ENCODE results near the gene LPAR5. TPM values are rescaled to one million over a fixed set of nuclear protein-coding genes. Genes with fewer than 3 reads are reported as not detected.

LPAR5 gene
- total and polyA plus RNA-seq, 2 of the 8 experiments (the other 6 are each of a cell fraction or from before 2014, with no cell fraction given), result 0.22 to 0.24 TPM

DNA sequence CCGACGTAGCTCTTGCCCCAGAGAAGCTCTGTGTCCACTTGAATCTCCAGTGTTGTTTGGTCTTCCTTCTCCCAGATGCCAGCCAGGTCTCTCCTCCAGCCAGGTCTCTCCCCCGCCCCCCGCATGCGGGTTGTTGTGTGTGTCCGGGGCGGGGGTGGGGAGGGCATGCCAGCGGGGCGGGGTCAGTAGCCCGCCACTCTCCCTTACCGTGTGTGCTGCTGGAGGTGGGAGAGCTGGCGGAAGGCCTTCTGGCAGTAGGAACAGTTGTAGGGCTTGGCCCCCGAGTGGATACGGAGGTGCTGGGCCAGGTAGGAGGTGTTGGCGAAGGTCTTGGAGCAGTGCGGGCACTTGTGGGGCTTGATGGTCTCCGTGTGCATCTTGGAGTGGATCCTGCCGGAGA is 36.4 kb upstream of the LPAR5 start:
- no peak overlapping the region for H3K4me2 ChIP-seq (ENCODE audit: insufficient read depth in 1 of 2, low read depth in 2 of 2, low read length in 2 of 2)
- no peak overlapping the region for H3K9ac ChIP-seq (replicated peaks in 1 of 4; ENCODE audit: extremely low read depth in 1 of 4, low read depth in 3 of 4, low read length in 3 of 4)
- no peaks in the 10 kb centered on the region for H3K4me1 ChIP-seq (replicated peaks in 1 of 4; ENCODE audit: control insufficient read depth in 3 of 4, insufficient read depth in 4 of 4, low read length in 3 of 4)
- no peak overlapping the region for H2BK5ac ChIP-seq (ENCODE audit: low read depth, low read length)
- peaks cover 30 to 79% (median 65%) of the 10 kb centered on the region in 4 experiments for H3K36me3 ChIP-seq (ENCODE audit: control insufficient read depth in 2 of 4, insufficient read depth in 4 of 4, low read length in 3 of 4)
- H4K5ac ChIP-seq (ENCODE audit: insufficient read length, low read depth, low read length), result no peak overlapping the region
- H4K20me1 ChIP-seq (replicated peaks in 1 of 2; ENCODE audit: control insufficient read depth in 1 of 2, insufficient read depth in 2 of 2, low read length in 2 of 2), result peaks cover 0 to 3% of the 10 kb centered on the region in 2 experiments
- DNase-seq (ENCODE audit: low read depth in 1 of 2, low spot score in 2 of 2) (no peak), FAIRE-seq (no peak)
- POLR2A ChIA-PET (ENCODE audit: partially characterized antibody), result interaction anchor here (0.6 to 3.0 kb wide), 4 partner anchors 8 to 138 kb away, joined by 3 to 9 read pairs (median 4); partner anchors contain the start of genes GAPDH and ZNF384
- H4K8ac ChIP-seq (ENCODE audit: extremely low read depth, insufficient read depth, low read length), result no peak overlapping the region
- CTCF ChIA-PET (ENCODE audit: partially characterized antibody), result interaction anchor here (1.1 to 11.6 kb wide), 2 partner anchors 8 to 161 kb away, joined by 3 to 125 read pairs; no protein-coding TSS in a partner anchor
- H4K91ac ChIP-seq (replicated peaks; ENCODE audit: insufficient read length, low read length), result no peak overlapping the region
- H2AK5ac ChIP-seq (ENCODE audit: low read depth, low read length), result no peak overlapping the region
- H3K27me3 ChIP-seq (replicated peaks in 1 of 4; ENCODE audit: control insufficient read depth in 3 of 4, extremely low read depth in 1 of 4, insufficient read depth in 3 of 4, low read length in 3 of 4), result no peaks in the 10 kb centered on the region
- no peak overlapping the region for H3K56ac ChIP-seq (replicated peaks; ENCODE audit: insufficient read length, low read depth, low read length)
- H3K18ac ChIP-seq (ENCODE audit: extremely low read depth, low read length), result no peak overlapping the region
- no peak overlapping the region for H2BK20ac ChIP-seq (ENCODE audit: low read length)
- no peak overlapping the region for H3K4me3 ChIP-seq (ENCODE audit: extremely low read depth in 1 of 4, insufficient read depth in 2 of 4, low read depth in 3 of 4, low read length in 4 of 4)
- 0 out of 4 replicates have a peak, but pooled peaks cover 0 to 3% of the 10 kb centered on the region in 2 experiments for H3K79me2 ChIP-seq (ENCODE audit: control insufficient read depth in 1 of 2, insufficient read depth in 2 of 2, low read length in 2 of 2)
- TF ChIP-seq CTBP2 (IDR thresholded peaks at IDR 0.05; ENCODE audit: borderline replicate concordance, insufficient read depth, insufficient read length, low read length) (no peak), GTF2F1 (IDR thresholded peaks at IDR 0.05; ENCODE audit: borderline replicate concordance, low read depth, low read length) (no peak), SIRT6 (IDR thresholded peaks at IDR 0.05; ENCODE audit: low read length) (no peak), SIN3A (conservative IDR thresholded peaks at IDR 0.05 in 1 of 2, IDR thresholded peaks at IDR 0.05 in 1 of 2; ENCODE audit: low read depth in 1 of 2, low read length in 2 of 2) (no peak), ASH2L (IDR thresholded peaks at IDR 0.05; ENCODE audit: low read length) (no peak), NANOG (IDR thresholded peaks at IDR 0.05; ENCODE audit: insufficient read depth, low read depth, low read length, poor library complexity, severe bottlenecking) (no peak), EP300 (IDR thresholded peaks at IDR 0.05; ENCODE audit: borderline replicate concordance in 1 of 2, low read depth in 2 of 2, low read length in 2 of 2) (no peak)
- TF ChIP-seq, protein P1, sequence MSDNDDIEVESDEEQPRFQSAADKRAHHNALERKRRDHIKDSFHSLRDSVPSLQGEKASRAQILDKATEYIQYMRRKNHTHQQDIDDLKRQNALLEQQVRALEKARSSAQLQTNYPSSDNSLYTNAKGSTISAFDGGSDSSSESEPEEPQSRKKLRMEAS (IDR thresholded peaks at IDR 0.05), result no peak
- TF ChIP-seq, protein P2, sequence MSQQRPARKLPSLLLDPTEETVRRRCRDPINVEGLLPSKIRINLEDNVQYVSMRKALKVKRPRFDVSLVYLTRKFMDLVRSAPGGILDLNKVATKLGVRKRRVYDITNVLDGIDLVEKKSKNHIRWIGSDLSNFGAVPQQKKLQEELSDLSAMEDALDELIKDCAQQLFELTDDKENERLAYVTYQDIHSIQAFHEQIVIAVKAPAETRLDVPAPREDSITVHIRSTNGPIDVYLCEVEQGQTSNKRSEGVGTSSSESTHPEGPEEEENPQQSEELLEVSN (IDR thresholded peaks at IDR 0.05), result no peak
- WGBS, 2 experiments (ENCODE audit: extremely low coverage in 1 of 2, insufficient coverage in 1 of 2, insufficient read length in 1 of 2, insufficient replicate concordance in 2 of 2, low coverage in 1 of 2, low lambda C conversion rate in 2 of 2, missing lambda C conversion rate in 1 of 2), result 91% methylated on average over 9 of the region's 18 CpGs; no CpG with 5 or more reads in 1 of the 2 experiments
- H3K79me1 ChIP-seq (ENCODE audit: low read depth, low read length), result no peaks in the 10 kb centered on the region
- no peak overlapping the region for H3K4ac ChIP-seq (replicated peaks; ENCODE audit: insufficient read length, low read depth, low read length)
- no peaks in the 10 kb centered on the region for H3K23me2 ChIP-seq (ENCODE audit: low read depth, low read length)
- H2BK120ac ChIP-seq (replicated peaks; ENCODE audit: low read depth, low read length), result no peak overlapping the region
- no peak overlapping the region for H3K14ac ChIP-seq (ENCODE audit: insufficient read length)
- no peak overlapping the region for H2AFZ ChIP-seq (ENCODE audit: low read length)
- no peak overlapping the region for H2BK12ac ChIP-seq (ENCODE audit: low read depth, low read length)
- no peaks in the 10 kb centered on the region for H3K9me3 ChIP-seq (ENCODE audit: insufficient read depth in 2 of 2, low read depth in 1 of 2, low read length in 1 of 2)
- no peak overlapping the region for H3K23ac ChIP-seq (ENCODE audit: insufficient read length)
- H2BK15ac ChIP-seq (ENCODE audit: low read length), result no peak overlapping the region
- H3K27ac ChIP-seq (ENCODE audit: low read depth, low read length), result no peak overlapping the region

All from H1 (cell line).